ENCODE results near the gene ITPR2.

Gene ITPR2

GRCh38 chr12:26705851-26706250, 127.1 kb downstream of the ITPR2 start:
- no peak overlapping the region for H3K4me3 ChIP-seq (ENCODE audit: severe bottlenecking)
- TF ChIP-seq CTCF (IDR thresholded peaks at IDR 0.05; ENCODE audit: poor library complexity, severe bottlenecking) = no peak
- H3K27ac ChIP-seq (ENCODE audit: poor library complexity, severe bottlenecking) = no peak overlapping the region
- H3K27me3 ChIP-seq (ENCODE audit: insufficient read depth, poor library complexity, severe bottlenecking) = no peaks in the 10 kb centered on the region
- ATAC-seq (ENCODE audit: low read depth) (no peak), DNase-seq (ENCODE audit: low spot score) (no peak)
- no peaks in the 10 kb centered on the region for H3K9me3 ChIP-seq (ENCODE audit: severe bottlenecking)
- no peaks in the 10 kb centered on the region for H3K4me1 ChIP-seq (ENCODE audit: insufficient read depth, poor library complexity, severe bottlenecking)
- H3K36me3 ChIP-seq (ENCODE audit: low read depth) = no peaks in the 10 kb centered on the region

GRCh38 chr12:26704684-26705460, 128.1 kb downstream of the ITPR2 start:
- no peak overlapping the region for H3K27ac ChIP-seq (ENCODE audit: poor library complexity, severe bottlenecking)
- no peak for TF ChIP-seq CTCF (IDR thresholded peaks at IDR 0.05; ENCODE audit: poor library complexity, severe bottlenecking)
- H3K9me3 ChIP-seq (ENCODE audit: severe bottlenecking) = no peaks in the 10 kb centered on the region
- no peaks in the 10 kb centered on the region for H3K36me3 ChIP-seq (ENCODE audit: low read depth)
- DNase-seq (ENCODE audit: low spot score) (no peak), ATAC-seq (ENCODE audit: low read depth) (no peak)
- H3K4me1 ChIP-seq (ENCODE audit: insufficient read depth, poor library complexity, severe bottlenecking) = no peaks in the 10 kb centered on the region
- H3K27me3 ChIP-seq (ENCODE audit: insufficient read depth, poor library complexity, severe bottlenecking) = no peaks in the 10 kb centered on the region
- H3K4me3 ChIP-seq (ENCODE audit: severe bottlenecking) = no peak overlapping the region

- no peaks in the 10 kb centered on the region for H3K9me3 ChIP-seq (ENCODE audit: severe bottlenecking)
- no peaks in the 10 kb centered on the region for H3K36me3 ChIP-seq (ENCODE audit: low read depth)
- H3K27ac ChIP-seq (ENCODE audit: poor library complexity, severe bottlenecking) = no peak overlapping the region
- H3K4me3 ChIP-seq (ENCODE audit: severe bottlenecking) = no peak overlapping the region
- H3K4me1 ChIP-seq (ENCODE audit: insufficient read depth, poor library complexity, severe bottlenecking) = peaks cover 4% of the 10 kb centered on the region
- TF ChIP-seq CTCF (IDR thresholded peaks at IDR 0.05; ENCODE audit: poor library complexity, severe bottlenecking) = no peak
- no peaks in the 10 kb centered on the region for H3K27me3 ChIP-seq (ENCODE audit: insufficient read depth, poor library complexity, severe bottlenecking)
- DNase-seq (ENCODE audit: low spot score) (no peak), ATAC-seq (ENCODE audit: low read depth) (no peak)
Measured at GRCh38 chr12:26704214-26704613, 128.8 kb downstream of the ITPR2 start.

GRCh38 chr12:26702741-26703140, 130.3 kb downstream of the ITPR2 start:
- DNase-seq (ENCODE audit: low spot score) = no peak
- H3K4me1 ChIP-seq (ENCODE audit: insufficient read depth, poor library complexity, severe bottlenecking) = peaks cover 8% of the 10 kb centered on the region
- H3K9me3 ChIP-seq (ENCODE audit: severe bottlenecking) = no peaks in the 10 kb centered on the region

More at GRCh38 chr12:26702741-26703140, 130.3 kb downstream of the ITPR2 start:
- Histone ChIP-seq H3K36me3 (ENCODE audit: low read depth) (no peaks in the 10 kb centered on the region), H3K27ac (ENCODE audit: poor library complexity, severe bottlenecking) (no peak overlapping the region), H3K4me3 (ENCODE audit: severe bottlenecking) (no peak overlapping the region), H3K27me3 (ENCODE audit: insufficient read depth, poor library complexity, severe bottlenecking) (no peaks in the 10 kb centered on the region)
- ATAC-seq (ENCODE audit: low read depth) = no peak
- TF ChIP-seq CTCF (IDR thresholded peaks at IDR 0.05; ENCODE audit: poor library complexity, severe bottlenecking) = no peak
